ENCODE measurements around the gene PTPRT.

The PTPRT gene

DNA sequence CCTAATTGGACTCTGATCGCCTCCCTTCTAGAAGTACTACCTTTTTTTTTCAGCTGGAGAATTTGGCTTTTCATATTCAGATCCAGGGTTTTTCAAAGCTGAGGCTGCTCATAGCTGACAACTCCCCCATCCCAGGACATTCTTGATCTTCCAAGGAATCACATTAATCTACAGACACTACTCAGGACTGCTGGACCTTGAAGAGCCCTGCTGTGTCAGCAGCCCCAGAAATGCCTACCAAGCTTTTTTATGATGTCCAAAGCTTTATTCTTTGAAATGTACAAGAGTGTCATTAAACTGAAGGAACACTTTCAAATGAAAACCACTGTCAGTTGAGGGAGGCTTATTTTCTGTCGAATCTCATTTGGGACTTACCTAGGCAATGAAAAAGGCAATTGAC lies 704.1 kb downstream of the PTPRT start:
- no peak for DNase-seq

DNA sequence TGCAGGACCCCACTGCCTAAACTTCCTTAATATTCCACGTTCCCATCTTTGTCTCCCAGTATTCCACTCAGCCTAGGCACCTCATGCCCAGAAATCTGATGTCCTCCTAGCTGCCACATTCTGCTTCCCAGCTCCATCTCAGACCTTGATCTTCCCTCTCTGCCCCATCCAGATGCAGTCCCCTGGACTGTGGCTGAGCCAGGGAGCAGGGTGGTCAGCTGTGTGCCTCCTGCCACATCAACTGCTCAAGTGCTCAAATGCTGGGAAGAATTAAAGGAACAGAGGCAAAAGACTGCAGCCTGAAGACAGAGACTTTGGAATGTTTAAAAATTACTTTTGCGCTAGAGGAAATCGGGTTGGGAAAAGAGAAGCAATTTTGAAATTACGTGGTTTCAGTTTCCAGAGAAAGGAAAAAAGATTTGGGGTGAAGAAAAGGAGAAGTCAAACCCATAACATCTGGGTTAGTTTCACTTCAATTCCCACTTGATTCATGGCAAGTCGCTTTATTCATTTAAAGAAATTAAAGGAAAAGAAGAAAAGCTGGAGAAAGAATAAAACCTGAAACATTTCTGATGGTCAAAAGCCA lies 704.8 kb downstream of the PTPRT start:
- DNase-seq = no peak

- DNase-seq = peak in 1 of 56 donors; percentile 14
Observed at GRCh38 chr20:42484335-42484734, 705.4 kb downstream of the PTPRT start.

DNA sequence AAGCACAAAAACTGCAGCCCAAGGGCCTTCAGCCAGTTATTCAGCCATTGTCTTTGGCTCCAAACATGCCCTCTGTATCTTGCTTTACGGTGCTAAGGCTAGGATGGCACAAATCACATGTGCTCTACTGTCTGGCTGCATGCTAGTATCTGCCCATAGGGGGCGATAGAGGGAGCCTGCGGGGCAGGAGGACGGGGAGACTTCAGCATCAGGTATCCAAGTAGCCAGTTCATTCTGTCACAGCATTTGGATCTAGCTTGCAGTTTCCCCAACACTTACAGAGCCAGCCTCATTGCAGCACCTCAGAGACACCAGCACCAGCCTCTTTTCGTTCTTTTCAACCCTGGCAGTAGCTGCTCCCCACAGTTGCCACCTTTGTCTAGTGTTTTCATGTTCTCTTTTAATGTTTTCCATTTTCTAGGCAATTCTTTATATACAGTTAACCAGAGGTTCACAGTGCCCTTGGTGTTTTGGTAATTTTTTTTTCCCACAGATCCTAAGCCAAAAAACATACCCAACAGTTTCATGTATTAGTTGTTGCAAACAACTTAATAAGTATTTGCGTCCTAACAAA lies 705.9 kb downstream of the PTPRT start:
- DNase-seq = peak in 2 of 56 donors; percentile 3 to 7

GRCh38 chr20:42482808-42483207 lies 706.9 kb downstream of the PTPRT start:
- no peak for DNase-seq

DNA sequence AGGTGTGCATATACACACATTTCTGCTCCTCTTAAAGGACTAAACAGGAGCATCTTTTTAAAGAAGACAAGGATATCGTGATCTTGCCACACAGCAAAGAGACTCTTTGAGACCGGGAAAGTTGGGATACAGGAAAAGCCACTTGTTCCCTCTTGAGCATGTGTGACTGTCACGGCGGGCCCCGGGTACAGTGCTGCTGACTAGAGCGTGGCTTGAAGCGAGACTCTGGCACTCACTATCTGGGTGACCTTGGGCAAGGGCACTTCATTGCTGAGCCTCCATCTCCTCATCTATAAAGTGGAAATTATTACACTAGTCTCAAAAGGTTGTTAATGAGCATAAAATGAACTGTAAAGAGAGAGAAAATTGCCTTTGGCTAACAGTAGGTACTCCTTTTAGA lies 713.9 kb downstream of the PTPRT start:
- no peak for DNase-seq

GRCh38 chr20:42474646-42475045 lies 715.1 kb downstream of the PTPRT start:
- peak in 1 of 56 donors; percentile 4 for DNase-seq

DNA sequence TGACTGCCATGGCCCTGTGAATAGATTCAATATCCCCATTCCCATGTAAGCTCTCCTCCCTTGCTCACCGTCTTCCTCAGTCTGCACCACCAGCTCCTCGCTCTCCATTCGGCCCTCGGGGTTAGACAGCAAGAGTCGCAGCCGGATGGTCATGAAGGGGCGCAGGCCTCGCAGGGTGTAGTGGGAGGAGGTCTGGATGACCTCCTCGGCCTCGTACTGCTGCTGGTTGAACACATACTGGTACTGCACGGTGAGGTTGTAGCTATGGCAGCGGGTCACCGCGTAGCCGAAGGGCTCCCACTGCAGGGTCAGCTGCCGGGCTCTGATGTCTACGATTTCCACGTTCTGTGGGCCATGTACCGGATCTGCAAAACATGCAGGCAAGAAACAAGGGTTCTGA lies 717.5 kb downstream of the PTPRT start:
- DNase-seq = no peak

DNA sequence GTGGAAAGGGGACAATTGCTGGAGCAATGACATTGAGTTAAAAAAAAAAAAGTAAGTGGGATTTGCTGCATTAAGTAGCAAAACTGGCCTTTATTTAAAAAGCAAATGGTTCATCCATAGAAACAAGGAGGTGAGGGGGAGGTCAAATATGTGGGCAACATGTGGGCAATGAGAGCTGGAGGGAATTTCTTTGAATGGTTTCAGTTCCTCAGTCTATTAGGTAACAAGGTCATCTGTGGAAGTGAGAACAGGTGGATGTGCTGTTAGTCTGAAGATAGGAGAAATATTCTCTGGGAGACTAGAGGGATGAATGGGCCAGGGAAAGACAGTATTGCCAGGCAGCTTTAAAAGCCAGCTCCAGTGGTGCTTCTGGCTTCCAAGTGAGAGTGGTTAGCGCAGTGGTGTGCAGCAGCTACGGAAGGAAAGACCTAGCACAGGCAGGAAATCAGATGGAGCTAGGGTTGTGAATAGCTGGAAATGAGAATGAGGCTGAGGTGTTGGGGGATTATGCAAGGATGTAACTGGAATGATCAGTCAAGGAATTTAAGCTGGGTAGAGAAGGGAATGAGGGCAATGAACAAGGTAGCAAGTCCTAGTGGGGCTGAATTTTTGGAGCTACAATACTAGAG lies 727.6 kb downstream of the PTPRT start:
- DNase-seq = no peak

GRCh38 chr20:42461291-42461690 lies 728.4 kb downstream of the PTPRT start:
- DNase-seq = no peak

- DNase-seq = no peak
Observed at GRCh38 chr20:42447270-42447669, 742.4 kb downstream of the PTPRT start.

DNA sequence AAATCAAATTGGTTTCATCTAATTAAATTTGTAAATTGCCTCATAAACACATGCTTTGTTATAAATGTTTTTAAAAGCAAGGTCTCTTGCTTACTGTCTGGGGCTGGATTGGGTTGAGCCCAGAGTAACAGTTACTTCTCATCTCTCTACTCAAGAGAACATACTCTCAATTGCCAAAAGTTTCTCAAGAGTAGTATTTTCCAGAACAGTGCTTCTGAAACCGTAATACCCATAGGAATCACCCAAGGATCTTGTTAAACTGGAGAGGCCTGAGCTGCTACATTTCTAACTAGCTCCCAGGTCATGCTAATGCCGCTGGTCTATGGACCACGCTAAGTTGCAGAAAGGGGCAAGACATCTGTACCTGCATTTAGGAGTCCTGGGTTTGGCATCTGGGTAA lies 744.9 kb downstream of the PTPRT start:
- no peak for DNase-seq

DNA sequence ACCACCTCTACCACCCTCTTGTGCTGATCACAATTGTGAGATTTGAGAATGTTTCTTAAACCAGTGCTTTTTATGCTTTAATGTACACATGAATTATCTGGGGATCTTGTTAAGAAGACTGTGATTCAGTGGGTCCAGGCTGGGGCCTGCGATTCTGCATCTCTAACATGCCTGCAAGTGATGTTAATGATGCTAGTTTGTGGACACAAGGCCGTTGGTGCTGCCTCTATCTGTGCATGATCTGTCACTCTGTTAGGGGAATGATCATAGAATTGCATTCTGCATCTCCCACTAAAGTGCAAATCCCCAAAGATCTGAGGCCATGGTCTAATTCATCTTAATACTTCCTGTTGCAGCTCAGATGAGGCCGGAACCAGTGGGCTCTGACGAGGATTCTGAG lies 746.5 kb downstream of the PTPRT start:
- no peak for DNase-seq

- DNase-seq = no peak
Observed at GRCh38 chr20:42442716-42443115, 747.0 kb downstream of the PTPRT start.

- peak in 16 of 56 donors; percentile 3 to 35 (median 12) for DNase-seq
Observed at GRCh38 chr20:42441864-42442331, 747.8 kb downstream of the PTPRT start.

GRCh38 chr20:42441196-42441863 lies 748.4 kb downstream of the PTPRT start:
- peak in 6 of 56 donors; percentile 1 to 35 (median 9) for DNase-seq

GRCh38 chr20:42435230-42435629 lies 754.5 kb downstream of the PTPRT start:
- DNase-seq = no peak

GRCh38 chr20:42432496-42433334 lies 757.0 kb downstream of the PTPRT start:
- DNase-seq = no peak

GRCh38 chr20:42430598-42430997 lies 759.1 kb downstream of the PTPRT start:
- DNase-seq = no peak

- DNase-seq = no peak
Observed at GRCh38 chr20:42429761-42430458, 759.8 kb downstream of the PTPRT start.
